Glomerular visceral epithelial cell (primary cell): ENCODE results near the gene PLA1A.
"Not testable (repeated sequence)": the region's sequence is repeated elsewhere in the genome, so short reads cannot be mapped to it uniquely, and the experiment has no call there.

ENCODE experiments used
- DNase-seq: peaks from one replicate; pipeline ENCODE4 v3.0.0-alpha.2; 2016; ENCODE audit errors: extremely low spot score

The PLA1A gene

GRCh38 chr3:119579366-119580066 lies 18.2 kb upstream of the PLA1A start, which contains the start of gene ADPRH:
Gene ADPRH (plus strand): TSS chr3:119579492. CDS start chr3:119582170, 2,678 bp downstream.
- DNase-seq: peak; percentile 75

GRCh38 chr3:119580067-119580760 lies 17.5 kb upstream of the PLA1A start:
- DNase-seq: no peak

GRCh38 chr3:119582178-119582577 lies 15.5 kb upstream of the PLA1A start:
- DNase-seq: peak; percentile 72

- DNase-seq: no peak
Measured at GRCh38 chr3:119585208-119585607, 12.5 kb upstream of the PLA1A start.

GRCh38 chr3:119585856-119586570 lies 11.7 kb upstream of the PLA1A start:
- DNase-seq: no peak

GRCh38 chr3:119586733-119587172 lies 10.9 kb upstream of the PLA1A start:
- no peak for DNase-seq

- DNase-seq: no peak
Measured at GRCh38 chr3:119588112-119588511, 9.6 kb upstream of the PLA1A start.

GRCh38 chr3:119589102-119589773 lies 8.4 kb upstream of the PLA1A start:
- no peak for DNase-seq

GRCh38 chr3:119590706-119591105 lies 7.0 kb upstream of the PLA1A start:
- DNase-seq: no peak

GRCh38 chr3:119592861-119593260 lies 4.8 kb upstream of the PLA1A start:
- no peak for DNase-seq

GRCh38 chr3:119594066-119594465 lies 3.6 kb upstream of the PLA1A start:
- DNase-seq: no peak

GRCh38 chr3:119594929-119595328 lies 2.8 kb upstream of the PLA1A start:
- not testable (repeated sequence) for DNase-seq

GRCh38 chr3:119595639-119596334 lies 1.9 kb upstream of the PLA1A start:
- peak; percentile 53 for DNase-seq

GRCh38 chr3:119596398-119596797 lies 1.3 kb upstream of the PLA1A start:
- no peak for DNase-seq

- DNase-seq: no peak
Measured at GRCh38 chr3:119598410-119599098, 869 bp downstream of the PLA1A start.

- no peak for DNase-seq
Measured at GRCh38 chr3:119599558-119600174, 2.0 kb downstream of the PLA1A start.

- no peak for DNase-seq
Measured at GRCh38 chr3:119600732-119601131, 3.0 kb downstream of the PLA1A start.

GRCh38 chr3:119601154-119601553 lies 3.5 kb downstream of the PLA1A start:
- DNase-seq: no peak

GRCh38 chr3:119602676-119603075 lies 5.0 kb downstream of the PLA1A start:
- DNase-seq: no peak

GRCh38 chr3:119604878-119605277 lies 7.2 kb downstream of the PLA1A start:
- DNase-seq: no peak
